HCT116 (cell line): Measurements from ENCODE around the gene CARD10.

Experiments
- ATF3 ChIP-seq: IDR thresholded peaks from 2 replicates; pipeline ENCODE4 v1.6.1; 2012
- ELF1 ChIP-seq: IDR thresholded peaks from 2 replicates; pipeline ENCODE4 v1.6.1; 2012; ENCODE audit warnings: low read depth, borderline replicate concordance
- EZH2 ChIP-seq: fragments of 200-600 bp; sonication (generic); IDR thresholded peaks from 2 replicates; pipeline ENCODE4 v1.6.1; 2017; ENCODE audit warnings: antibody characterized with exemption, mixed run types
- MAX ChIP-seq: IDR thresholded peaks from 2 replicates; pipeline ENCODE4 v1.6.1; 2012
- POLR2A ChIP-seq: IDR thresholded peaks from 2 replicates; pipeline ENCODE4 v1.7.0; 2011; ENCODE audit warnings: borderline replicate concordance; ENCODE audit not compliant: insufficient read depth, insufficient read length; ENCODE audit errors: extremely low read depth
- REST ChIP-seq: IDR thresholded peaks from 2 replicates; pipeline ENCODE4 v1.6.1; 2012; ENCODE audit warnings: low read depth
- SP1 ChIP-seq: IDR thresholded peaks from 2 replicates; pipeline ENCODE4 v1.6.1; 2012; ENCODE audit warnings: low read depth
- YY1 ChIP-seq: IDR thresholded peaks from 2 replicates; pipeline ENCODE4 v1.6.1; 2011; ENCODE audit warnings: low read length, low read depth, moderate library complexity, mild to moderate bottlenecking; ENCODE audit not compliant: insufficient replicate concordance; ENCODE audit errors: extremely low read depth
- TF ChIP-seq, protein P1 (sequence below), 3 experiments: fragments of 200-600 bp in 1 of 3; sonication (generic) in 1 of 3; IDR thresholded peaks in 2 of 3; conservative IDR thresholded peaks in 1 of 3; 2 replicates each; pipeline ENCODE4 v1.5.1; 2012 to 2017; ENCODE audit warnings: low read depth in 2 of 3, low read length in 2 of 3, antibody characterized with exemption in 1 of 3, borderline replicate concordance in 1 of 3, control low read depth in 1 of 3, mild to moderate bottlenecking in 1 of 3, mixed read lengths in 1 of 3, mixed run types in 1 of 3, moderate library complexity in 1 of 3; ENCODE audit not compliant: insufficient read depth in 1 of 3

GRCh38 chr22:37556710-37557109 is 37.5 kb upstream of the CARD10 start:
- TF ChIP-seq, protein P1, sequence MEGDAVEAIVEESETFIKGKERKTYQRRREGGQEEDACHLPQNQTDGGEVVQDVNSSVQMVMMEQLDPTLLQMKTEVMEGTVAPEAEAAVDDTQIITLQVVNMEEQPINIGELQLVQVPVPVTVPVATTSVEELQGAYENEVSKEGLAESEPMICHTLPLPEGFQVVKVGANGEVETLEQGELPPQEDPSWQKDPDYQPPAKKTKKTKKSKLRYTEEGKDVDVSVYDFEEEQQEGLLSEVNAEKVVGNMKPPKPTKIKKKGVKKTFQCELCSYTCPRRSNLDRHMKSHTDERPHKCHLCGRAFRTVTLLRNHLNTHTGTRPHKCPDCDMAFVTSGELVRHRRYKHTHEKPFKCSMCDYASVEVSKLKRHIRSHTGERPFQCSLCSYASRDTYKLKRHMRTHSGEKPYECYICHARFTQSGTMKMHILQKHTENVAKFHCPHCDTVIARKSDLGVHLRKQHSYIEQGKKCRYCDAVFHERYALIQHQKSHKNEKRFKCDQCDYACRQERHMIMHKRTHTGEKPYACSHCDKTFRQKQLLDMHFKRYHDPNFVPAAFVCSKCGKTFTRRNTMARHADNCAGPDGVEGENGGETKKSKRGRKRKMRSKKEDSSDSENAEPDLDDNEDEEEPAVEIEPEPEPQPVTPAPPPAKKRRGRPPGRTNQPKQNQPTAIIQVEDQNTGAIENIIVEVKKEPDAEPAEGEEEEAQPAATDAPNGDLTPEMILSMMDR (IDR thresholded peaks at IDR 0.05 in 2 of 3, conservative IDR thresholded peaks at IDR 0.05 in 1 of 3; ENCODE audit: borderline replicate concordance in 1 of 3, insufficient read depth in 1 of 3, low read depth in 2 of 3, low read length in 2 of 3) = no peak
- TF ChIP-seq REST (no peak), MAX (no peak), YY1 (no peak), ELF1 (no peak), POLR2A (no peak), EZH2 (no peak), ATF3 (no peak), SP1 (no peak)
